Mesodermal cell (in vitro differentiated cells): ENCODE data around the gene EHBP1.

Source experiments
- H3K27ac ChIP-seq: 2 replicates; pipeline ENCODE4 v1.7.0; 2013; ENCODE audit warnings: mild to moderate bottlenecking, low read depth, low read length, moderate library complexity; ENCODE audit not compliant: severe bottlenecking
- H3K36me3 ChIP-seq: 2 replicates; pipeline ENCODE4 v1.7.1; 2013; ENCODE audit warnings: mild to moderate bottlenecking, low read length, moderate library complexity; ENCODE audit not compliant: control insufficient read depth, insufficient read depth
- H3K4me1 ChIP-seq: one replicate; pipeline ENCODE4 v1.7.1; 2013; ENCODE audit warnings: mild to moderate bottlenecking, low read length; ENCODE audit not compliant: insufficient read depth, control insufficient read depth, poor library complexity, severe bottlenecking
- H3K4me3 ChIP-seq: 2 replicates; pipeline ENCODE4 v1.7.0; 2013; ENCODE audit warnings: low read length, control low read depth, mild to moderate bottlenecking; ENCODE audit not compliant: insufficient read depth, poor library complexity, severe bottlenecking; ENCODE audit errors: extremely low read depth
- H3K9me3 ChIP-seq: 2 replicates; pipeline ENCODE4 v1.7.1; 2013; ENCODE audit warnings: mild to moderate bottlenecking, low read length, moderate library complexity; ENCODE audit not compliant: control insufficient read depth
- WGBS, 2 experiments: methylation state at CpG; one replicate each; pipeline ENCODE4 v1.1.5; 2013; ENCODE audit warnings: missing lambda C conversion rate in 2 of 2; ENCODE audit not compliant: insufficient coverage in 2 of 2; 5-methylcytosine and 5-hydroxymethylcytosine counted together

The EHBP1 gene

DNA sequence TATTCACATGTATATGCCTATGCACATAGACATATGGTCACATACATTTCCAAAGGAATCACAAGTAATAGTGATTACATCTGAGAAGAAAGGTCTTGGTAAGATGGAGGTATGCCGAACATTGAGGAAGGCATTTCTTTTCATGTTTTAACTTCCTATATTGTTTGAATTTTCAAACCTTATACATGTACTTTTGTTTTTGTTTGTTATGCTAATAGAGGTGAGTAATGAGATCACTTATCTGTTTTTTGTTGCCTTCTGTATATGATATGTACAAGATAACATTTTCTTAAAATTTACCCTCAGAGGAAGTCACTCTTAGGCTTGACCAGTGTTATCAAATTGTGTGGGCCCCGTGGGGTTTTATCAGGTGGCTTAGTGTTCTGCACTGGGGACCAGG is 178.6 kb downstream of the EHBP1 start:
- Histone ChIP-seq H3K27ac (no peak overlapping the region), H3K36me3 (no peaks in the 10 kb centered on the region), H3K4me1 (no peaks in the 10 kb centered on the region), H3K4me3 (no peak overlapping the region), H3K9me3 (no peaks in the 10 kb centered on the region)
- 100% methylated on average over 1 of the region's 2 CpGs; no CpG with 5 or more reads in 1 of the 2 experiments for WGBS, 2 experiments

DNA sequence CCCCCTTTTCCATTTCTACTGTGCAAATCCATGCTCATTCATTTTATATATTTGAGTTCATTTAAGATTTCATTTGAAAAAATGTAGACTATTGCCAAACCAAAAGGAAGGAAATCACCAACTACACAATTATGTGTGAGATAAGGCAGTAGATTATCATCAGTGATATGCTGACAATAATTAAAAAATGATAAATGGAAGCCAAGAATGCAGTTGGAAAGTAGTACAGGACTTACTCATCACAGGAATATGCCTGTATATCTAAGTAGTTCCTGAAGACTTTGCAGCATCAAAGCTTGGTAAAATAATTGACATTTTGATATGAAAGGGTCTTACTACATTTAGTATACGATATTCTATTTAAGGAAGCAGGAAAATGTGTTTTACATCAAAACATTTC is 179.0 kb downstream of the EHBP1 start:
- Histone ChIP-seq H3K27ac (no peak overlapping the region), H3K9me3 (no peaks in the 10 kb centered on the region), H3K36me3 (no peaks in the 10 kb centered on the region), H3K4me3 (no peak overlapping the region), H3K4me1 (no peaks in the 10 kb centered on the region)
- whole genome bisulfite sequencing, 2 experiments: no CpG with 5 or more reads among the region's 1 CpG

DNA sequence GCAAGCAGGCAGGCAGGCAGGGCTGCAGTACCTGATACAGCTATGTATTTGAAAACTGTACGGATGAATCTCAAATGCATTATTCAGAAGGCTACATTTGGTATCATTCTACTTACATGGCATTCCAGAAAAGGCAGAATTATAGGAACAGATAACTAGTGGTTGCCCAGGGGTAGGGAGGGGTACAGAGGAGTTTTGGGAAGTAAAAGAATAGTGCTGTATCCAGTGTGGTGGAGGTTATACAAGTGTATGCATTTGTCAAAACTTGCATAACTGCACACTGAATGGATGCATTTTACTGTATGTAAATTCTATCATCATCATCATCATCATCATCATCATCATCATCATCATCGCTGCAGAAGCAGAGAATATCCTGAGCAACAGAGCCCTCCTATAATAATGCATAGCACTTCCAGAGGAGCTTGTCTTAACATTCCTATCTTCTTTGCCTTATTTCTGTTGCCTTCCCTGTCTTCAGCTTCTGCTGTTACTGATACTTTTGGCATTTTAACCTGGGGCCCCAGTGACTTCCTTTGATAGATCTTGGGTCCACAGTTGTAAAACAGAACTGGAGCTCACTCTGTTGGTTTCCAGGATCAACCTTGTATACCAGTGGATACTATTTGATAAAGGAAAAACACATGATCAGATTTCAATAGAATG is 189.6 kb downstream of the EHBP1 start:
- WGBS, 2 experiments: 83 to 93% methylated on average over 1 of the region's 2 CpGs
- H3K4me1 ChIP-seq: no peaks in the 10 kb centered on the region
- no peak overlapping the region for H3K4me3 ChIP-seq
- H3K9me3 ChIP-seq: no peaks in the 10 kb centered on the region
- no peak overlapping the region for H3K27ac ChIP-seq
- H3K36me3 ChIP-seq: no peaks in the 10 kb centered on the region

DNA sequence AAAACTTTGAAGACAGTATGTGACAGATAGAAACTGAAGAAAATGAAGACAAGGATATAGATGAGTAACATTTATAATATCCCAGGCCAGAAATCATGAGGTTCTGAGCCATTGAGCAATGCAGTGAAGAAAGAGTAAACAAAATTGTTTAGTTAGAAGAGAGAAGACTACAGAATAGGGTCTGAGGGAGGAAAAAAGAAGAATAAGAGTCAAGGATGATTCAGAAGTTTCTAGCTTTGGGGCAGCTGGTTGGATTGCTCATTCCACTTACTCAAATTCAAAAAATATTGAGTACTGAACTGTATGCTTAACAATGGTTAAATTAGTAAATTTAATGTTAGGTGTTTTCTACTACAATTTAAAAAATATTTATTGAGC is 190.1 kb downstream of the EHBP1 start:
- H3K9me3 ChIP-seq: no peaks in the 10 kb centered on the region
- no peaks in the 10 kb centered on the region for H3K36me3 ChIP-seq
- no peak overlapping the region for H3K4me3 ChIP-seq
- no peaks in the 10 kb centered on the region for H3K4me1 ChIP-seq
- no peak overlapping the region for H3K27ac ChIP-seq

DNA sequence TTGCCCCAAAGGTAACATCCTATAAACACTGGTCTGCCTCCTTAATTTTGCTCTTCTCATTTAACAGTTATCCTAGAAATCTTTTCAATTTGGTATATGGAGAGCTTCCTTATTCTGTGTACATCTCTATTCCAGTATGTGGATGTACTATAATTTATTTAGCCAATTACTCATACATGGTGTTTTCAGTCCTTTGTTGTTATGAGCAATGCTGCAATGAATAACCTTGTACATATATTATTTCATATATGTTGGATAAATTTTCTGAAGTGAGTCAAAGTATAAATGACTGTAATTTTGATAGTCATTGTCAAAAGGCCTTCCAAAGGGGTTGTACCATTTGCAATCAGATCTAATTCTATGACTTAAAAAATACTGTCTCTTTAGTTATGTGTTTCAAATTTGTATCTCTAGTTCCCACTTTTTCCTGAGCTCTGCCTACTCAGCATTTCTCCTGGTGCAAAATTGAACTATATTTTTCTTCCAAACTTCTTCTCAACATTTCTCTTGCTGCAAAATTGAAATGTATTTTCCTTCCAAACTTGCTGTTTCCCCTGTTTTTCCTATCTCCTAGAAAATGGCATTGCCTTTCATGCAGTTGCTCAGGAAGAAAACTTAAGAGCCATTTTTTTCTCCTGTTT is 191.8 kb downstream of the EHBP1 start:
- Histone ChIP-seq H3K4me1 (no peaks in the 10 kb centered on the region), H3K9me3 (no peaks in the 10 kb centered on the region)

DNA sequence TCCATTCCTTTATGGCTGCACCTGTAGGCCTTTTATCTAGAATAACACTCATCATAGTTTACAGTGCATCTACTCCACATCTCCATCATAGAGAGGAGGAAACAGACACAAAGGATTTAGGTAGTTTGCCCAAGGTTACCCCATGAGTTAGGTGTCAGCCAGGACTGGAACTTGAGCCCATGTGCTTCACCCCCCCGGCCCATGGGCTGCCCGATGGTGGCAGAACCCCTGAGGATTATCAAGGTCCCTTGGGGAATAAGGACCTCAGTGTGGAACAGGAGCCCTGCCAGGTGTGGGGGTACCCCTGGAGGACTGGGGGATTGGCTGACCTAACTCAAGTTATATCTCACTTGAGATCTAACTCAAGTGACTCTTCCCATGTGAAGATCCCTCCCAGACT is 198.8 kb downstream of the EHBP1 start:
- Histone ChIP-seq H3K4me1 (no peaks in the 10 kb centered on the region), H3K9me3 (no peaks in the 10 kb centered on the region), H3K4me3 (no peak overlapping the region), H3K27ac (no peak overlapping the region), H3K36me3 (no peaks in the 10 kb centered on the region)
- WGBS, 2 experiments: 100% methylated on average over 2 of the region's 2 CpGs; no CpG with 5 or more reads in 1 of the 2 experiments

More for the DNA sequence above, 191.8 kb downstream of the EHBP1 start:
- Histone ChIP-seq H3K27ac (no peak overlapping the region), H3K36me3 (no peaks in the 10 kb centered on the region), H3K4me3 (no peak overlapping the region)

DNA sequence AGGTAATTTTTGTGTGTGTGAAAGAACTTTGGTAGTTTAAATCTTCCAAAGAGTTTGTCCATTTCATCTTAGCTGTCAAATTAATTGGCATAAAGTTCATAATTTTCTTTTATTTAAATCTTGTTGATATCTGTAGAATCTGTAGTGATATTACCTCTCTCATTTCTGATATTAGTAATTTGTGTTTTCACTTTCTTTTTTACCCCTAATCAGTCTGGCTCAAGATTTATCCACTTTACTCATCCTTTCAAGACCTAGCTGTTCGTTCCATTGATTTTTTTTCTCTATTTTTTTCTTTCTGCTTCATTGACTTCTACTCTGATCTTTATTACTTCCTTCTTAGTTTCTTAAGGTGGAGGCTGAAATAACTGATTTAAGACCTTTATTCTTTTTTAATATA is 202.6 kb downstream of the EHBP1 start:
- Histone ChIP-seq H3K4me1 (no peaks in the 10 kb centered on the region), H3K27ac (no peak overlapping the region), H3K9me3 (no peaks in the 10 kb centered on the region), H3K36me3 (no peaks in the 10 kb centered on the region), H3K4me3 (no peak overlapping the region)
- no CpG with 5 or more reads among the region's 1 CpG for WGBS, 2 experiments

DNA sequence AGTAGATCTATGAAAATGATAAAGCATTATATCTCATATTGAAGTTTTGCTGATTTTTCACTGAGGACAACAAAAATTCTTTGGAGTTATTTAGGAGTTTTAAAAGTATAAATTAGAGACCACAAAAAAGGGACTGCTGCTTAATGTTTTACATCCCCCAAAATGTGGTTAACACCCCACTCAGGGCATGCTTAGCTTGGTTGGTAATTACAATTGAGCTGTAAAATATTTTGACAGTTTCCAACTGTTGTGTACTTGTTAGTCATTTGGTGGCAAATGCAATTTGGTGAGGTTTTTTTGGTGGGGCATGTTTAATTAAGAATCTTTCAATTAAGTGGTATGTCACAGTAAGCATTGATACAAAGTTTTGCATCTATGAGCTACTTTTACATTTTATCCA is 207.8 kb downstream of the EHBP1 start:
- peaks cover 13% of the 10 kb centered on the region for H3K4me1 ChIP-seq

DNA sequence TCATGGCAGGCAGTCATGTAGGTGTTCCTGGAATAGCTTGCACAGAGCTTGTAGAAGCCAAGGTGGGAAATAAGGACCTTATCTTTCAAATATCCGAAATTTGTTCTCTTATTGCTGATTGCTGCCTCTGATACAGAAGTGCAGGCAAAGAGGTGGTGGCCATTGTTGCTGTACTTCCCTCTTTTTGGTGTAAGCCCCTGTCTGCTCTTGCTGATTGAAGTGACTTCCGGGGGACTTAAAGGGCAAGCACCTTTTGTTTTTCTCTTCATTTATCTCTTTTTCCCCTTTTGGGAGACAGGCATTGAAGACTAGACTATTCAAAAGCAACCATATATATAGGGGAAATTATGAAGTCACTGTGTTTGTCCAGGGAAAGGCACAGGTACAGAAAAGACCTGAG is 213.5 kb downstream of the EHBP1 start:
- H3K9me3 ChIP-seq: peaks cover 8% of the 10 kb centered on the region
- H3K27ac ChIP-seq: no peak overlapping the region
- no peak overlapping the region for H3K4me3 ChIP-seq
- peaks cover 11% of the 10 kb centered on the region for H3K36me3 ChIP-seq
- H3K4me1 ChIP-seq: peaks cover 13% of the 10 kb centered on the region
- 71 to 100% methylated on average over 1 of the region's 2 CpGs for WGBS, 2 experiments

More for the DNA sequence above, 207.8 kb downstream of the EHBP1 start:
- no peak overlapping the region for H3K27ac ChIP-seq
- no peaks in the 10 kb centered on the region for H3K9me3 ChIP-seq
- no peak overlapping the region for H3K4me3 ChIP-seq
- no peaks in the 10 kb centered on the region for H3K36me3 ChIP-seq

DNA sequence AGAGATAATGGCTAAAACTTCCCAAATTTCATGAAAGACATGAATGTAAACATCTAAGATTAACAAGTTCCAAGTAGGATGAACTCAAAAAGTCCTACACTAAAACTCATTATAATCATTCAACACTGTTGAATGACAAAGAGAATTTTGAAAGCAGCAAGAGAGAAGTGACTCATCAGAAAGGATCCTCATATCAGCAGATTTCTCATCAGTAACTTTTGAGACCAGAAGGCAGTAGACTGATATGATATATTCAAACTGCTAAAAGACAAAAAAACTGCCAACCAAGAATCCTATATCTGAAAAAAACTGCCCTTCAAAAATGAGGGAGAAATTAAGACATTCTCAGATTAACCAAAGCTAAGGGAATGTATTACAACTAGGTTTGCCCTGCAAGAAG is 214.6 kb downstream of the EHBP1 start:
- H3K4me3 ChIP-seq: no peak overlapping the region
- no peak overlapping the region for H3K27ac ChIP-seq
- H3K9me3 ChIP-seq: peaks cover 14% of the 10 kb centered on the region
- H3K36me3 ChIP-seq: peaks cover 11% of the 10 kb centered on the region
- peaks cover 13% of the 10 kb centered on the region for H3K4me1 ChIP-seq

DNA sequence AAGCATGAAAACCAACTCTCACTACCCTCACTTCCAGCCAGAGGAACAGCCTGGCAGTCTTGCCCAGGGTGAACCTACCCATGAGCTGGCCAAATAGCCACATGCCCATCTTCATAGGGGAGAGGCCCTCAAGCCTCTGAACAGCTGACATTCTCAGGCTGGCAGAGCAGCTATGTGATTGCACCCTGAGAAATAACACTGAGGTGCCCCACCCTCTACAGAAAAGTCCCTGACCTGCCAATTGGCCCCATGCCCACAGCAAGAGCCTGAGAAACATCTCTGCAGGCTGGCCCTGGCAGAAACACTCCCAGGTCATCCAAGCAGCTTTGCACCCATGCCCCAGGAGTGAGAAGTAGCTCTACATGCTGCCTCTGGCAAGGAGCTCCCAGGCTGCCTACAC is 217.7 kb downstream of the EHBP1 start:
- no peaks in the 10 kb centered on the region for H3K4me1 ChIP-seq
- peaks cover 11% of the 10 kb centered on the region for H3K36me3 ChIP-seq
- peaks cover 14% of the 10 kb centered on the region for H3K9me3 ChIP-seq
- H3K27ac ChIP-seq: no peak overlapping the region
- H3K4me3 ChIP-seq: no peak overlapping the region
